Tibial nerve (tissue), 4 donors: ENCODE data around the gene NEDD4L. TPM values are rescaled to one million over a fixed set of nuclear protein-coding genes. Genes with fewer than 3 reads are reported as not detected.
"Not testable (repeated sequence)": the region's sequence is repeated elsewhere in the genome, so short reads cannot be mapped to it uniquely, and the experiment has no call there.

ENCODE experiments used
- DNase-seq, 2 donors: peaks; one replicate each; pipeline ENCODE4 v3.0.0-alpha.2; 2019; ENCODE audit warnings: low spot score in 2 of 2
- H3K27ac ChIP-seq, 4 donors: fragments of 200-600 bp; sonication (generic) in 3 of 4; one replicate each; pipeline ENCODE4 v1.5.1; 2017 to 2019; ENCODE audit warnings: mild to moderate bottlenecking in 1 of 4
- H3K27me3 ChIP-seq, 2 donors: fragments of 200-600 bp; sonication (generic) in 1 of 2; one replicate each; pipeline versions ENCODE4 v1.5.1 to v1.6.0; 2017 to 2019
- H3K36me3 ChIP-seq, 3 donors: fragments of 200-600 bp; sonication (generic); one replicate each; pipeline ENCODE4 v1.5.1; 2018 to 2019
- H3K4me1 ChIP-seq, 4 donors: fragments of 200-600 bp; sonication (generic) in 3 of 4; one replicate each; pipeline ENCODE4 v1.5.1; 2017 to 2019
- H3K4me3 ChIP-seq, 4 donors: fragments of 200-600 bp; sonication (generic) in 3 of 4; one replicate each; pipeline ENCODE4 v1.5.1; 2017 to 2019; ENCODE audit warnings: mild to moderate bottlenecking in 1 of 4, moderate library complexity in 1 of 4
- H3K9me3 ChIP-seq, 4 donors: fragments of 200-600 bp; sonication (generic) in 3 of 4; one replicate each; pipeline ENCODE4 v1.5.1; 2017 to 2019
- CTCF ChIP-seq, 5 experiments: fragments of 200-600 bp in 3 of 5; fragments of 450-650 bp in 2 of 5; sonication (generic) in 3 of 5; IDR thresholded peaks; one replicate each; pipeline ENCODE4 v1.5.1; 2016 to 2019; ENCODE audit warnings: antibody characterized with exemption in 5 of 5, mild to moderate bottlenecking in 3 of 5, moderate library complexity in 2 of 5
- EP300 ChIP-seq, 2 donors: sonication (generic); formaldehyde crosslinking; IDR thresholded peaks; one replicate each; pipeline ENCODE4 v1.6.1; 2017; ENCODE audit warnings: antibody characterized with exemption in 2 of 2, mild to moderate bottlenecking in 1 of 2
- POLR2A ChIP-seq, 2 donors: fragments of 450-650 bp; IDR thresholded peaks; one replicate each; pipeline ENCODE4 v1.6.1; 2017; ENCODE audit warnings: antibody characterized with exemption in 2 of 2, mild to moderate bottlenecking in 2 of 2, moderate library complexity in 2 of 2
- WGBS, 2 donors: methylation state at CpG; one replicate each; pipeline ENCODE4 v1.1.5; 2018; 5-methylcytosine and 5-hydroxymethylcytosine counted together
- total RNA-seq, 4 donors: library from RNA; depleted of rRNA; stranded (reverse); fragments of >200 nt; gene quantifications; one replicate each; pipeline ENCODE4 v1.1.0, GENCODE V29; 2016

NEDD4L gene
- total RNA-seq, 4 donors from 2014 or later: 15.3 to 59.9 (median 26.8) TPM

DNA sequence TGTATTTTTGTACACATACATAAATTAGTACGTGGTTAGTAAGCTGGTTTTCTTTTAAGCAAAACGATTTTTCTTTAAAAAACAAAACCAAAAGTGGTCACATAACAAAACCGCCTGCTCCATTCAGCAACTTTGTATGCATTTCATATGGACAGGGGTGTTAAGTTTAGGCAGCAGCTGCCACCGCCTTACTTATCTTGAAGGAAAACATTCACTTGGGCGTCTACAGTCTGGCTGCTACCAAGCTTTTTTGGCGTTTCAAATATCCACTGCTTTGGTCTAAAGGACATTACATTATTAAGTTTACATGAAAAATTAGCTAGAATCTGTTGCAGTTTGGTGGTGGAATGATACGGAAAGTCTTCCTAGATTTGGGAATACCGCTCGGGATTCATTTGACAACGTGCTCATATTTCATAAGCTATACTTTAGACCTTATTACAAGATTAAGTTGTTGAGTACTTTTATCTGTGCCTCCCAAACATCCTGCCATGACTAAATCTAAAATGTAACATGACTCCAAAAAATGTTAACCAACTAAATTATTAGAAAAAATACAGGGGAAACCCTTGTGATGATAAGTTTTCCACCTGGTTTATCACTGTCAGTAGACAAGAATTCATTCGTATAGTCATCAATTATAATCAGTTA is 214.8 kb downstream of the NEDD4L start:
- Histone ChIP-seq H3K4me1 (peaks cover 0 to 3% (median 0%) of the 10 kb centered on the region in 4 donors), H3K9me3 (no peaks in the 10 kb centered on the region), H3K27ac (no peak overlapping the region), H3K27me3 (no peaks in the 10 kb centered on the region), H3K36me3 (peaks cover 0 to 12% (median 0%) of the 10 kb centered on the region in 3 donors), H3K4me3 (no peak overlapping the region)
- TF ChIP-seq CTCF (IDR thresholded peaks at IDR 0.05) (no peak), POLR2A (IDR thresholded peaks at IDR 0.05) (no peak), EP300 (IDR thresholded peaks at IDR 0.05) (no peak)
- 94 to 95% methylated on average over 11 of the region's 11 CpGs for WGBS, 2 donors
- DNase-seq: no peak

DNA sequence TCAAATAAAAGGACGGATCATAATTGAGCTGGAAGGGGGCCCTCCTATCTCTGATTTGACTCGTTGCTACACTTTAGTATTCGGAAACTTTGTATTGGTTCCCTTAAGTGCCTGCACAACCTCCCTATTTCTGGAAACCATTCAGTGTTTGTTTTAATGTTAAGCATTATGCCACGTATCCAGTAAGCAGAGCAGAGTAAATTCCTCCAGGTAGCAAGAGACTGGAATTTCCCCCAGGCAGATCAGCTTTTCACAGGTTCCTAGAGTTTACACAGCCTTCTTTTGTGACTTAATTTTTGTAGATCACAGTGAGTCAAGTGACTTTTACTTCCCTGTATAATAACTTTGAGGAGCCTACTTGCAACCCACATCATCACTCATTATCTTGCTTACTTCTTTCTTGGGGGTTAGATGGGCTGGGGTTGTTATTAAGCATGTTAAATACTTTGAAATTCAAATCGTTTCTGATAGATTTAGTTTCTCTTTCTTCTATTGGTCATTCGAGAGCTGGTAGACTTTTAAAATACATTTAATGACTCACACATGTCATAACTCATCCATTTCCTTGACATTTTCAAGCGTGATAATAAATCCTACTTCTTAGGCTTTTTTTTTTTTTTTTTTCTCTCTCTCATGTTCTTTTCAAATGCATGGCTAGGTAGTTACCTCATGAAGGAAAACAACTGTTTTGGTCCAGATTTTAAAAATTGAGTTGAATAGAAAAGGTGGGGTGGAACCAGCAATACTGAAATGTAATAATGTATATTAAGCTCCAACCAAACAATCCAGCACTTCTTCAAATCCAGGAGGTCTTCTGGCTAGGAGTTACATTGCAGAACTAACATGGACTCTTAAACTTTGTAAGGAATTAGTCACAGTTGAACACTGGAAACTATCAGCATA is 219.3 kb downstream of the NEDD4L start:
- Histone ChIP-seq H3K27ac (no peak overlapping the region), H3K4me3 (no peak overlapping the region), H3K4me1 (peaks cover 0 to 3% (median 0%) of the 10 kb centered on the region in 4 donors), H3K27me3 (no peaks in the 10 kb centered on the region), H3K9me3 (no peaks in the 10 kb centered on the region), H3K36me3 (no peaks in the 10 kb centered on the region)
- no peak for DNase-seq
- no peak for TF ChIP-seq CTCF (IDR thresholded peaks at IDR 0.05)
- no peak for TF ChIP-seq EP300 (IDR thresholded peaks at IDR 0.05)
- no peak for TF ChIP-seq POLR2A (IDR thresholded peaks at IDR 0.05)
- WGBS, 2 donors: 54 to 58% methylated on average over 7 of the region's 7 CpGs

DNA sequence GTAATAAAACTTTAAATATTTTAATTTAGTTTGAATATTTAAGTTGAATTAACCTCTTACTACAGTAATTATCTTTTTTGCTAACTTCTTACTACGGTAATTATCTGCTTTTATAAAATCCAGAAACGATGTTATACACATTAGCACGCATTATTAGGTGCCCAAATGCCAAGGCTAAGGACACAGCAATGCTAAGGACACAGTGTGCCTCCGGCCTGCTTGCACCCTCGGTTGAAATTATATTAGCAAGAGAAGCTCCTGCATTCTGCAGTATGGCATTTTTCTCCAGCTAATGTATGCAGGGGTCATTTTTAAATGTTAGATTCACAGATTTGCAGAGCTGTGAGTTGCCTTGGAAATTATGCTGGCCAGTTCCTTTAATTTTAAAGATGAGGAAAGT is 220.0 kb downstream of the NEDD4L start:
- peaks cover 0 to 3% (median 0%) of the 10 kb centered on the region in 4 donors for H3K4me1 ChIP-seq
- TF ChIP-seq CTCF (IDR thresholded peaks at IDR 0.05) (no peak), POLR2A (IDR thresholded peaks at IDR 0.05) (no peak), EP300 (IDR thresholded peaks at IDR 0.05) (no peak)
- no peaks in the 10 kb centered on the region for H3K36me3 ChIP-seq
- H3K27me3 ChIP-seq: no peaks in the 10 kb centered on the region
- no peaks in the 10 kb centered on the region for H3K9me3 ChIP-seq
- no peak overlapping the region for H3K27ac ChIP-seq
- WGBS, 2 donors: 89 to 92% methylated on average over 5 of the region's 5 CpGs
- DNase-seq: no peak
- H3K4me3 ChIP-seq: no peak overlapping the region

- peaks cover 0 to 3% (median 0%) of the 10 kb centered on the region in 4 donors for H3K4me1 ChIP-seq
- no peak overlapping the region for H3K4me3 ChIP-seq
- H3K27me3 ChIP-seq: no peaks in the 10 kb centered on the region
- no peaks in the 10 kb centered on the region for H3K36me3 ChIP-seq
- DNase-seq: no peak
- WGBS, 2 donors: 90 to 94% methylated on average over 2 of the region's 2 CpGs
- H3K27ac ChIP-seq: no peak overlapping the region
- TF ChIP-seq CTCF (IDR thresholded peaks at IDR 0.05) (no peak), EP300 (IDR thresholded peaks at IDR 0.05) (no peak), POLR2A (IDR thresholded peaks at IDR 0.05) (no peak)
- no peaks in the 10 kb centered on the region for H3K9me3 ChIP-seq
Measured at GRCh38 chr18:58264840-58265239, 220.8 kb downstream of the NEDD4L start.

DNA sequence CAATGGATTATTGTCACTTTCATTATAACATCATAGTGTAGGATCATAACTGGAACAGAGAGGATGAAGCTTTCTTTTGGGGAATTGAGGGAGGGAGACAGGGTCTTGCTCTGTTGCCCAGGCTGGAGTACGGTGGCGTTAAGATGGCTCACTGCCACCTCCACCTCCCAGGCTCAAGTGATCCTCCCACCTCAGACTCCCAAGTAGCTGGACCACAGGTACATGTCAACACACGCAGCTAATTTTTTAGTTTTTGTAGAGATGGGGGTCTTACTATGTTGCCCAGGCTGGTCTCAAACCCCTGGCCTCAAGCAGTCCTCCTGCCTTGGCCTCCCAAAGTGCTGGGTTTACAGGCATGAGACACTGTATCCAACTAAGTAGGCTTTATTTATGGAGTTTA is 221.5 kb downstream of the NEDD4L start:
- H3K27ac ChIP-seq, H3K4me1 ChIP-seq, H3K4me3 ChIP-seq, H3K9me3 ChIP-seq, DNase-seq, H3K27me3 ChIP-seq, H3K36me3 ChIP-seq: not testable (repeated sequence)
- WGBS, 2 donors: 96 to 100% methylated on average over 3 of the region's 3 CpGs
